Gastrocnemius medialis (tissue), 4 donors: Measurements from ENCODE around the gene RSPO3.

Experiments used
- POLR2A ChIP-seq, 2 donors: fragments of 450-650 bp; IDR thresholded peaks; one replicate each; pipeline ENCODE4 v1.6.1; 2017; ENCODE audit warnings: antibody characterized with exemption in 2 of 2, mild to moderate bottlenecking in 2 of 2, moderate library complexity in 2 of 2
- TF ChIP-seq, protein P1 (sequence below), 5 experiments: fragments of 450-650 bp in 3 of 5; fragments of 200-600 bp in 2 of 5; sonication (generic) in 2 of 5; IDR thresholded peaks in 4 of 5; conservative IDR thresholded peaks in 1 of 5; 1 replicate in 4 of 5; 2 replicates in 1 of 5; pipeline ENCODE4 v1.5.1; 2016 to 2019; ENCODE audit warnings: antibody characterized with exemption in 5 of 5, mild to moderate bottlenecking in 3 of 5, moderate library complexity in 3 of 5

GRCh38 chr6:127114214-127114760 is 4.2 kb upstream of the RSPO3 start:
- TF ChIP-seq, protein P1, sequence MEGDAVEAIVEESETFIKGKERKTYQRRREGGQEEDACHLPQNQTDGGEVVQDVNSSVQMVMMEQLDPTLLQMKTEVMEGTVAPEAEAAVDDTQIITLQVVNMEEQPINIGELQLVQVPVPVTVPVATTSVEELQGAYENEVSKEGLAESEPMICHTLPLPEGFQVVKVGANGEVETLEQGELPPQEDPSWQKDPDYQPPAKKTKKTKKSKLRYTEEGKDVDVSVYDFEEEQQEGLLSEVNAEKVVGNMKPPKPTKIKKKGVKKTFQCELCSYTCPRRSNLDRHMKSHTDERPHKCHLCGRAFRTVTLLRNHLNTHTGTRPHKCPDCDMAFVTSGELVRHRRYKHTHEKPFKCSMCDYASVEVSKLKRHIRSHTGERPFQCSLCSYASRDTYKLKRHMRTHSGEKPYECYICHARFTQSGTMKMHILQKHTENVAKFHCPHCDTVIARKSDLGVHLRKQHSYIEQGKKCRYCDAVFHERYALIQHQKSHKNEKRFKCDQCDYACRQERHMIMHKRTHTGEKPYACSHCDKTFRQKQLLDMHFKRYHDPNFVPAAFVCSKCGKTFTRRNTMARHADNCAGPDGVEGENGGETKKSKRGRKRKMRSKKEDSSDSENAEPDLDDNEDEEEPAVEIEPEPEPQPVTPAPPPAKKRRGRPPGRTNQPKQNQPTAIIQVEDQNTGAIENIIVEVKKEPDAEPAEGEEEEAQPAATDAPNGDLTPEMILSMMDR (IDR thresholded peaks at IDR 0.05 in 4 of 5, conservative IDR thresholded peaks at IDR 0.05 in 1 of 5): no peak
- no peak for TF ChIP-seq POLR2A (IDR thresholded peaks at IDR 0.05)
